H9 (cell line): ENCODE measurements around the gene FYCO1. TPM values are rescaled to one million over a fixed set of nuclear protein-coding genes. Genes with fewer than 3 reads are reported as not detected.

Experiments
- DNase-seq: peaks from one replicate; pipeline ENCODE4 v3.0.0-alpha.2; 2017
- H2AFZ ChIP-seq: one replicate; pipeline ENCODE4 v1.6.1; 2013; ENCODE audit warnings: mild to moderate bottlenecking, low read length, control low read depth, moderate library complexity
- H2AK5ac ChIP-seq: 2 replicates; pipeline ENCODE4 v1.6.1; 2013; ENCODE audit warnings: low read length, control low read depth, mixed read lengths; ENCODE audit not compliant: insufficient read length
- H2BK120ac ChIP-seq: one replicate; pipeline ENCODE4 v1.6.1; 2013; ENCODE audit warnings: low read depth, mild to moderate bottlenecking, low read length, control low read depth, inconsistent platforms; ENCODE audit not compliant: poor library complexity, severe bottlenecking
- H2BK12ac ChIP-seq: 2 replicates; pipeline ENCODE4 v1.6.1; 2013; ENCODE audit warnings: low read length, control low read depth, mixed read lengths, low read depth; ENCODE audit not compliant: insufficient read length
- H2BK15ac ChIP-seq: 2 replicates; pipeline ENCODE4 v1.6.1; 2013; ENCODE audit warnings: low read depth, low read length, control low read depth
- H2BK20ac ChIP-seq: one replicate; pipeline ENCODE4 v1.6.1; 2013; ENCODE audit warnings: low read depth, mild to moderate bottlenecking, low read length, control low read depth, inconsistent platforms; ENCODE audit not compliant: poor library complexity, severe bottlenecking
- H2BK5ac ChIP-seq: 2 replicates; pipeline ENCODE4 v1.6.1; 2013; ENCODE audit warnings: low read length, control low read depth, mixed read lengths; ENCODE audit not compliant: insufficient read length
- H3K14ac ChIP-seq: 2 replicates; pipeline ENCODE4 v1.6.1; 2013; ENCODE audit warnings: low read length, control low read depth; ENCODE audit not compliant: insufficient read depth
- H3K18ac ChIP-seq: 2 replicates; pipeline ENCODE4 v1.6.1; 2013; ENCODE audit warnings: low read depth, mild to moderate bottlenecking, mixed read lengths, low read length, control low read depth; ENCODE audit not compliant: insufficient read length
- H3K23ac ChIP-seq: 2 replicates; pipeline ENCODE4 v1.6.1; 2013; ENCODE audit warnings: low read length, control low read depth, mixed read lengths, low read depth; ENCODE audit not compliant: insufficient read length
- H3K23me2 ChIP-seq: 2 replicates; pipeline ENCODE4 v1.6.1; 2013; ENCODE audit warnings: low read depth, mild to moderate bottlenecking, mixed read lengths, low read length, control low read depth; ENCODE audit not compliant: insufficient read length, poor library complexity, severe bottlenecking
- H3K27ac ChIP-seq: 2 replicates; pipeline ENCODE4 v1.5.1; 2013; ENCODE audit warnings: low read length, control low read depth, mixed read lengths, low read depth; ENCODE audit not compliant: insufficient read length
- H3K27me3 ChIP-seq: 2 replicates; pipeline ENCODE4 v1.6.1; 2013; ENCODE audit warnings: low read length, control low read depth, inconsistent platforms; ENCODE audit not compliant: insufficient read depth
- H3K4ac ChIP-seq: 2 replicates; pipeline ENCODE4 v1.6.1; 2013; ENCODE audit warnings: low read depth, mild to moderate bottlenecking, control low read depth, inconsistent platforms, low read length, moderate library complexity
- H3K4me1 ChIP-seq: 2 replicates; pipeline ENCODE4 v1.6.1; 2013; ENCODE audit warnings: low read length, control low read depth, inconsistent platforms; ENCODE audit not compliant: insufficient read depth
- H3K4me2 ChIP-seq: 2 replicates; pipeline ENCODE4 v1.6.1; 2013; ENCODE audit warnings: low read length, control low read depth, mixed read lengths; ENCODE audit not compliant: insufficient read length, insufficient read depth
- H3K56ac ChIP-seq: 2 replicates; pipeline ENCODE4 v1.6.1; 2013; ENCODE audit warnings: low read depth, mild to moderate bottlenecking, mixed read lengths, low read length, control low read depth; ENCODE audit not compliant: insufficient read length
- H3K79me1 ChIP-seq: 2 replicates; pipeline ENCODE4 v1.6.1; 2013; ENCODE audit warnings: low read depth, mild to moderate bottlenecking, moderate library complexity, low read length, control low read depth, inconsistent platforms; ENCODE audit not compliant: insufficient read depth, poor library complexity, severe bottlenecking
- H3K79me2 ChIP-seq: 2 replicates; pipeline ENCODE4 v1.6.1; 2013; ENCODE audit warnings: low read length, control low read depth, inconsistent platforms; ENCODE audit not compliant: insufficient read depth
- H3K9ac ChIP-seq: 2 replicates; pipeline ENCODE4 v1.6.1; 2013; ENCODE audit warnings: low read length, control low read depth, mixed read lengths; ENCODE audit not compliant: insufficient read length; ENCODE audit errors: extremely low read depth
- H3K9me3 ChIP-seq: one replicate; pipeline ENCODE4 v1.6.1; 2013; ENCODE audit warnings: low read depth, low read length, inconsistent platforms; ENCODE audit not compliant: control insufficient read depth
- H3T11ph ChIP-seq: one replicate; pipeline ENCODE4 v1.6.1; 2013; ENCODE audit warnings: mild to moderate bottlenecking, low read length, control low read depth, inconsistent platforms
- H4K20me1 ChIP-seq: one replicate; pipeline ENCODE4 v1.6.1; 2013; ENCODE audit not compliant: control insufficient read depth, insufficient read length, insufficient read depth
- H4K5ac ChIP-seq: 2 replicates; pipeline ENCODE4 v1.6.1; 2013; ENCODE audit warnings: low read depth, mild to moderate bottlenecking, mixed read lengths, low read length, control low read depth; ENCODE audit not compliant: insufficient read length
- H4K8ac ChIP-seq: replicated peaks from 2 replicates; pipeline ENCODE4 v1.6.1; 2013; ENCODE audit warnings: low read length, control low read depth, mixed read lengths, low read depth; ENCODE audit not compliant: insufficient read length
- H4K91ac ChIP-seq: 2 replicates; pipeline ENCODE4 v1.6.1; 2013; ENCODE audit warnings: low read depth, mild to moderate bottlenecking, moderate library complexity, mixed read lengths, low read length, control low read depth; ENCODE audit not compliant: insufficient read length
- H3K27ac Mint-ChIP-seq, 3 experiments: 2 replicates in 2 of 3; 3 replicates in 1 of 3; pipeline ENCODE4 v1.8.0; 2020 to 2021; ENCODE audit warnings: mixed read lengths in 3 of 3, mild to moderate bottlenecking in 1 of 3, moderate library complexity in 1 of 3
- H3K27me3 Mint-ChIP-seq: 2 replicates; pipeline ENCODE4 v1.8.0; 2021; ENCODE audit warnings: low read depth, mild to moderate bottlenecking, moderate library complexity, mixed read lengths
- H3K36me3 Mint-ChIP-seq, 3 experiments: 2 replicates in 2 of 3; 3 replicates in 1 of 3; pipeline ENCODE4 v1.8.0; 2020 to 2021; ENCODE audit warnings: low read depth in 3 of 3, mixed read lengths in 3 of 3; ENCODE audit not compliant: insufficient read depth in 1 of 3
- H3K4me1 Mint-ChIP-seq, 2 experiments: 2 replicates each; pipeline ENCODE4 v1.8.0; 2020; ENCODE audit warnings: mixed read lengths in 2 of 2
- H3K4me3 Mint-ChIP-seq, 2 experiments: 2 replicates in 1 of 2; 3 replicates in 1 of 2; pipeline ENCODE4 v1.8.0; 2020 to 2021; ENCODE audit warnings: mild to moderate bottlenecking in 2 of 2, mixed read lengths in 2 of 2, moderate library complexity in 1 of 2
- H3K9me3 Mint-ChIP-seq, 2 experiments: 2 replicates in 1 of 2; 3 replicates in 1 of 2; pipeline ENCODE4 v1.8.0; 2020; ENCODE audit warnings: mild to moderate bottlenecking in 2 of 2, mixed read lengths in 2 of 2, moderate library complexity in 1 of 2
- CTCF ChIP-seq: fragments of 200-600 bp; sonication (generic); conservative IDR thresholded peaks from 3 replicates; pipeline ENCODE4 v1.8.0; 2021; ENCODE audit warnings: antibody characterized with exemption, mild to moderate bottlenecking
- WGBS: extraction: QIAGEN DNeasy Blood & Tissue Kit; methylation state at CpG from one replicate; pipeline ENCODE4 v1.1.7; 2013; ENCODE audit warnings: missing lambda C conversion rate, low lambda C conversion rate, mixed read lengths; ENCODE audit not compliant: insufficient read length; ENCODE audit errors: extremely low coverage; 5-methylcytosine and 5-hydroxymethylcytosine counted together
- total RNA-seq: library from RNA; stranded (reverse); gene quantifications from 2 replicates; pipeline ENCODE4 v1.2.1, GENCODE V29; 2021

Gene FYCO1
- total RNA-seq, 1 experiment from 2014 or later = 10.4 TPM

- no peak overlapping the region for H3T11ph ChIP-seq
- no peaks in the 10 kb centered on the region for H3K23me2 ChIP-seq
- H3K18ac ChIP-seq = no peak overlapping the region
- no peak for DNase-seq
- H3K27me3 Mint-ChIP-seq = no peaks in the 10 kb centered on the region
- H3K27ac ChIP-seq = no peak overlapping the region
- no peak overlapping the region for H2BK12ac ChIP-seq
- H4K91ac ChIP-seq = no peak overlapping the region
- H4K20me1 ChIP-seq = no peaks in the 10 kb centered on the region
- H2AFZ ChIP-seq = no peak overlapping the region
- no peaks in the 10 kb centered on the region for H3K9me3 ChIP-seq
- no peaks in the 10 kb centered on the region for H3K27me3 ChIP-seq
- no peak overlapping the region for H3K56ac ChIP-seq
- no peak overlapping the region for H2BK15ac ChIP-seq
- no peak overlapping the region for H4K5ac ChIP-seq
- H3K4me1 ChIP-seq = no peaks in the 10 kb centered on the region
- no peak overlapping the region for H3K4me2 ChIP-seq
- WGBS = no CpG with 5 or more reads among the region's 3 CpGs
- H3K9me3 Mint-ChIP-seq = no peaks in the 10 kb centered on the region
- no peak overlapping the region for H3K14ac ChIP-seq
- H2AK5ac ChIP-seq = no peak overlapping the region
- no peak for TF ChIP-seq CTCF
- no peaks in the 10 kb centered on the region for H3K79me1 ChIP-seq
- H3K9ac ChIP-seq = no peak overlapping the region
- H3K4me1 Mint-ChIP-seq = no peaks in the 10 kb centered on the region
- H3K4ac ChIP-seq = no peak overlapping the region
- H3K27ac Mint-ChIP-seq = no peak overlapping the region
- no peak overlapping the region for H2BK5ac ChIP-seq
- H2BK20ac ChIP-seq = no peak overlapping the region
- peaks cover 20 to 81% (median 77%) of the 10 kb centered on the region in 3 experiments; a peak in 6 of 7 replicates for H3K36me3 Mint-ChIP-seq
- no peak overlapping the region for H3K23ac ChIP-seq
- H3K4me3 Mint-ChIP-seq = no peak overlapping the region
- no peak overlapping the region for H4K8ac ChIP-seq
- no peak overlapping the region for H2BK120ac ChIP-seq
- H3K79me2 ChIP-seq = no peaks in the 10 kb centered on the region
Measured at GRCh38 chr3:45954306-45954705, 41.3 kb downstream of the FYCO1 start.
